Aorta (tissue), 5 donors: Measurements from ENCODE around the gene DNAH9. TPM values are rescaled to one million over a fixed set of nuclear protein-coding genes. Genes with fewer than 3 reads are reported as not detected.
"Not testable (repeated sequence)": the region's sequence is repeated elsewhere in the genome, so short reads cannot be mapped to it uniquely, and the experiment has no call there.

ENCODE experiments used
- ATAC-seq: fragments of 200-7000 bp; cut with Tn5 transposase; one replicate; pipeline ENCODE4 v1.9.1; 2022; ENCODE audit warnings: moderate library complexity; ENCODE audit not compliant: low FRiP score
- DNase-seq, 2 donors: peaks; one replicate each; pipeline ENCODE4 v3.0.0-alpha.2; 2020
- H3K27ac ChIP-seq, 2 donors: one replicate each; pipeline ENCODE4 v1.5.1; 2013; ENCODE audit warnings: low read length in 2 of 2, mild to moderate bottlenecking in 2 of 2, moderate library complexity in 2 of 2, control low read depth in 1 of 2, inconsistent platforms in 1 of 2, low read depth in 1 of 2
- H3K27me3 ChIP-seq, 2 donors: one replicate each; pipeline ENCODE4 v1.6.1; 2013; ENCODE audit warnings: control low read depth in 1 of 2, low read length in 1 of 2, mild to moderate bottlenecking in 1 of 2, moderate library complexity in 1 of 2; ENCODE audit not compliant: insufficient read depth in 2 of 2, control insufficient read depth in 1 of 2
- H3K36me3 ChIP-seq, 2 donors: one replicate each; pipeline ENCODE4 v1.6.1; 2013; ENCODE audit warnings: control low read depth in 1 of 2, low read length in 1 of 2, mild to moderate bottlenecking in 1 of 2; ENCODE audit not compliant: insufficient read depth in 2 of 2, control insufficient read depth in 1 of 2
- H3K4me1 ChIP-seq, 2 donors: one replicate each; pipeline ENCODE4 v1.6.1; 2013; ENCODE audit warnings: low read length in 2 of 2, control low read depth in 1 of 2, mild to moderate bottlenecking in 1 of 2, moderate library complexity in 1 of 2; ENCODE audit not compliant: insufficient read depth in 2 of 2, control insufficient read depth in 1 of 2
- H3K4me3 ChIP-seq, 2 donors: one replicate each; pipeline ENCODE4 v1.5.1; 2013; ENCODE audit warnings: low read length in 2 of 2, control low read depth in 1 of 2, mild to moderate bottlenecking in 1 of 2
- H3K9me3 ChIP-seq: one replicate; pipeline ENCODE4 v1.6.1; 2013; ENCODE audit warnings: mild to moderate bottlenecking, low read length; ENCODE audit not compliant: control insufficient read depth
- WGBS, 2 donors: extraction: QIAGEN DNeasy Blood & Tissue Kit; methylation state at CpG; one replicate each; pipeline ENCODE4 v1.1.7; 2013; 5-methylcytosine and 5-hydroxymethylcytosine counted together
- intact Hi-C, 2 donors: fragments of 100-400 bp; cut with DNase I; formaldehyde crosslinking; loops; one replicate each; pipeline versions ENCODE4 v1.14.2 to v1.15.0; 2022
- polyA plus RNA-seq, 2 donors: library from polyadenylated mRNA; stranded (reverse); fragments of 200-250 nt; gene quantifications; one replicate each; pipeline ENCODE4 v1.2.3, GENCODE V29; 2013
- total RNA-seq, 2 donors: library from RNA; stranded (reverse); fragmentation: NEBNext Ultra II Directional; extraction: Animal tissue kit (Norgen Biotek cat#: 25700); gene quantifications; one replicate each; pipeline ENCODE4 v1.2.1, GENCODE V29; 2021
- donor health status: healthy with polysubstance abuse.
- donor health status: Bipolar disorder and iron deficiency.
- donor health status: DM: no; HTN: no; CAD: no.
- donor health status: DM: no; HTN: no; CAD: no.
- donor health status: DM: yes; HTN: yes; CAD: no.

Gene DNAH9
- total and polyA plus RNA-seq, 4 donors: 0.18 TPM; not detected in 3

GRCh38 chr17:11921296-11921695, 323.0 kb downstream of the DNAH9 start:
- no peaks in the 10 kb centered on the region for H3K27me3 ChIP-seq
- H3K27ac ChIP-seq: no peak overlapping the region
- ATAC-seq (no peak), DNase-seq (no peak)
- H3K4me3 ChIP-seq: no peak overlapping the region
- WGBS, 2 donors: 92 to 95% methylated on average over 6 of the region's 6 CpGs
- peaks cover 1% of the 10 kb centered on the region for H3K9me3 ChIP-seq
- H3K36me3 ChIP-seq: no peaks in the 10 kb centered on the region
- H3K4me1 ChIP-seq: no peaks in the 10 kb centered on the region
- intact Hi-C loops: no loop called here

GRCh38 chr17:11922638-11923037, 324.4 kb downstream of the DNAH9 start:
- Histone ChIP-seq H3K27me3 (no peaks in the 10 kb centered on the region), H3K9me3 (peaks cover 1% of the 10 kb centered on the region), H3K36me3 (no peaks in the 10 kb centered on the region), H3K4me3 (no peak overlapping the region), H3K4me1 (no peaks in the 10 kb centered on the region), H3K27ac (no peak overlapping the region)
- ATAC-seq (no peak), DNase-seq (no peak)
- 58 to 59% methylated on average over 1 of the region's 1 CpG for WGBS, 2 donors
- intact Hi-C loops: no loop called here

DNA sequence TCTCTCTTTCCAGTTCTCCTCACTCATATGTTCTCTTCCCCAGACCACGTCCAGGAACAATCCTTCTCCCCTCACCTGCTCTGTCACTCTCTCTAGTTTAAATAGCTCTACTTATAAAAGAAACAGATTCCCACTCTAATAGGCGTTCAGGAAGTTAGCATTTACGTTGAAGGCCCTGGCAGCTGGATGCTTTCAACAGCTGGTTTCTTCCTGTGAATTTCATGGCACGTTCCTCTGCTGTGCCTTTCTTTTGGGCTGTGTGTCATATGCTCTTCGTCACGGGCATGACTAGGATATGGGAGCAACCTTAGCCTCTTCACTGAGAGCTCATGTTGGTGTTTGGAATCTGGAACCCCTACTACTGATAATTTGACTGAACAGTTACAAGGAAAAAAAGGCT, 325.8 kb downstream of the DNAH9 start:
- ATAC-seq (no peak), DNase-seq (no peak)
- intact Hi-C loops: no loop called here
- Histone ChIP-seq H3K4me1 (no peaks in the 10 kb centered on the region), H3K27ac (no peak overlapping the region), H3K9me3 (peaks cover 1% of the 10 kb centered on the region), H3K4me3 (no peak overlapping the region), H3K36me3 (no peaks in the 10 kb centered on the region), H3K27me3 (no peaks in the 10 kb centered on the region)
- 40 to 46% methylated on average over 6 of the region's 6 CpGs for WGBS, 2 donors

- no peaks in the 10 kb centered on the region for H3K27me3 ChIP-seq
- H3K4me1 ChIP-seq: no peaks in the 10 kb centered on the region
- no peaks in the 10 kb centered on the region for H3K36me3 ChIP-seq
- no peak overlapping the region for H3K4me3 ChIP-seq
- ATAC-seq (no peak), DNase-seq (no peak)
- peaks cover 1% of the 10 kb centered on the region for H3K9me3 ChIP-seq
- H3K27ac ChIP-seq: no peak overlapping the region
- WGBS, 2 donors: 62 to 72% methylated on average over 6 of the region's 6 CpGs
- intact Hi-C loops: no loop called here
Measured at GRCh38 chr17:11925262-11926021, 327.2 kb downstream of the DNAH9 start.

DNA sequence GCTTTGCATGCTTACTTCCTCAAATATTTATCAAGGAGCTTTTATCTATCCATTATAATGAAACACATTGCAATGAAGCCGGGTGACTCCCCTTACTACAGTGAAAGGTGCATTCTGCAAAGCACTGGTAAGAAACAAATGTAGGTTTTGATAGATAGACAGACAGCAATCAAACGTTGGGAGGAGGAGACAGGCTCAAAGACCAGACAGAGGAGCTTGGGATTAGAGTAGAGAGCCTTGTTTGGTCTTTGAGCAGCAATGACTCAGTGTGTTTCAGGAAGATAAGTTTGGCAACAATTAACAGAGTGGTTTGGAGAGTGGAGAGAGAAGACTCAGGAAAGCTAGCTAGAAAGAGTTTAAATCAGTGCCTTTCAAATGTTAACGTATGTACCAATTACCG, 330.2 kb downstream of the DNAH9 start:
- intact Hi-C loops: no loop called here
- no peak overlapping the region for H3K4me3 ChIP-seq
- no peaks in the 10 kb centered on the region for H3K27me3 ChIP-seq
- 57 to 61% methylated on average over 4 of the region's 4 CpGs for WGBS, 2 donors
- no peak overlapping the region for H3K27ac ChIP-seq
- H3K36me3 ChIP-seq: no peaks in the 10 kb centered on the region
- H3K9me3 ChIP-seq: peaks cover 1% of the 10 kb centered on the region
- no peak for DNase-seq
- no peaks in the 10 kb centered on the region for H3K4me1 ChIP-seq
- no peak for ATAC-seq

DNA sequence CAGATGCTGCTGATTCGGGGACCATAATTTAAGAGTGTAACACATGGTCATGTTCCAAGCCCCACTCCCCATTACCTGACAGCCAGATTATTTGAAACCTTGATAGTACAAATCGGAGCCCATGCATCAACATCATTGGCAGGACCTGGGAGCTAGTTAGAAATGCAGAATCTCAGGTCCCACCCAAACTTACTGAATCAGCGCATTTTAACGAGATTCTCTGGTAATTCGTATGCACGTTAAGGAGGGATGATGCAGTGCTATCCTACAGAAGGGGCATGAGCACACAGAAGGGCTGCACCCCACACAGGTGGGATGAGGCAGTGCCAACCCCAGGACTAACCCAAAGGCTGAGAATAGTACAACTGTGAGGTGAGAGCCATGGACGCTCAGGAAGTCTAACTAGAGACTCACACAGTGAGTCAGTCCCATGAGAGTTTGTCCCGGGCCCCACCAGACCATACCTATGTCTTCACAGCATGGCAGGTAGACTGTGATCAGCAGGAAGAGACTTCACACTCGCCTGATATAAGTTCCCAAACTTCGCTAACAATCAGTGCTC, 334.1 kb downstream of the DNAH9 start:
- DNase-seq (no peak), ATAC-seq (no peak)
- 81 to 87% methylated on average over 10 of the region's 10 CpGs for WGBS, 2 donors

DNA sequence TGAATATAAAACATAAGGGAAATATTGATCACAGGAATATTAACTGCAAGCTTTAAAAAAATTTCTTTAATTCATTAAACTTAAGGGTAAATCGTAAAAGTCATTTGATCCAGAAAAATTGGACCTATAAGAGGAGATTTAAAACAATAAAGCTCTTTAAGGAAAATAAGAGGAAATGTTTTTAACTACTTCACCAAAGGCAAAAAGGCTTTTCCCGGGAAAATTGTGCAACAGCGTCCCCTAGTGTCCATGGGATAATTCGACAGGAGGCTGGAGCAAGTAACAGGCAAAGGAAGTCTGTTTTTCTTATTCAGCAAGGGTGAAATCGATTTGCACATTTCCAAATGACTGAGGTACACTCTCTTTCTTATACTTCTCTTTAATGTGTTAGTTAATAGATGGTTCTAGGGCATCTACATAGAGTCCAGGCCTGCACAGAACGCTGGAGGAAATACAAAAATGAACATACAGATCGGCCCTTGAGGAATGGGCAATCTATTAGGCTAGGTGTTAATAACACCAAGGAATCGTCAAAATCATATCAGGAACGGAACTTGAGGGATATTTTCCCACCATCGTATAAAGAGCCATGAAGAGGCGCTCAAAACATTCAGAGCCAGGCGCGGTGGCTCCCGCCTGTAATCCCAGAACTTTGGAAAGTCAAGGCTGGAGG, 337.6 kb downstream of the DNAH9 start:
- H3K4me3 ChIP-seq: no peak overlapping the region
- WGBS, 2 donors: 47% methylated on average over 14 of the region's 14 CpGs
- no peak for DNase-seq
- H3K27ac ChIP-seq: no peak overlapping the region
- no peak for ATAC-seq
- H3K9me3 ChIP-seq: no peaks in the 10 kb centered on the region
- intact Hi-C loops: no loop called here
- no peaks in the 10 kb centered on the region for H3K36me3 ChIP-seq
- no peaks in the 10 kb centered on the region for H3K27me3 ChIP-seq
- no peaks in the 10 kb centered on the region for H3K4me1 ChIP-seq

More for the DNA sequence above, 334.1 kb downstream of the DNAH9 start:
- intact Hi-C loops: no loop called here
- no peak overlapping the region for H3K4me3 ChIP-seq
- no peak overlapping the region for H3K27ac ChIP-seq
- no peaks in the 10 kb centered on the region for H3K27me3 ChIP-seq
- H3K4me1 ChIP-seq: no peaks in the 10 kb centered on the region
- no peaks in the 10 kb centered on the region for H3K9me3 ChIP-seq
- H3K36me3 ChIP-seq: no peaks in the 10 kb centered on the region

DNA sequence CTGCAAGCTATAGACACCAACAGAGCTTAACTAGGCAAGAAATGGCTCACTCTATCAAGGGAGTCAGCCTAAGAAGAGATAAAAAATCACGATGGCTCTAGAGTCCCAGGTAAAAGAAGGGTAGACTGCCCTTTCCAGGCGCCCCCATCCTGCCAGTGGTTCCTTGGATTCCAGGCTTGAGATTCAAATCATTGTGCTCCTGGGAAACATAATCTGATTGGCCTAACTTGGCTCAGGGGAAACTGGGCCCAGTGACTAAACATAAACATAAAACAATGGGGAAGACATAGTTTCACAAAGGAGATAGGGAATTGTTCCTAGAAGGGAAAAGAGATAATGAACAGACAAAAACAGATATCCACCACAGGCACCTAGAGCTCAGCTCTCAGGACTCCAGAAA, 342.6 kb downstream of the DNAH9 start:
- H3K36me3 ChIP-seq: no peaks in the 10 kb centered on the region
- no peak overlapping the region for H3K4me3 ChIP-seq
- no peaks in the 10 kb centered on the region for H3K27me3 ChIP-seq
- WGBS, 2 donors: 79 to 81% methylated on average over 2 of the region's 2 CpGs
- no peaks in the 10 kb centered on the region for H3K9me3 ChIP-seq
- no peak overlapping the region for H3K27ac ChIP-seq
- intact Hi-C loops: no loop called here
- DNase-seq (no peak), ATAC-seq (no peak)
- H3K4me1 ChIP-seq: no peaks in the 10 kb centered on the region

GRCh38 chr17:11943086-11943485, 344.8 kb downstream of the DNAH9 start:
- H3K27me3 ChIP-seq, H3K9me3 ChIP-seq, H3K27ac ChIP-seq, DNase-seq, intact Hi-C loops, H3K36me3 ChIP-seq, ATAC-seq, H3K4me1 ChIP-seq, H3K4me3 ChIP-seq: not testable (repeated sequence)
- 94 to 95% methylated on average over 11 of the region's 11 CpGs for WGBS, 2 donors
